Endothelial cell of umbilical vein (primary cell): ENCODE results near the gene STKLD1. TPM values are rescaled to one million over a fixed set of nuclear protein-coding genes. Genes with fewer than 3 reads are reported as not detected.

Experiments
- BruUV-seq: library from RNA; stranded (reverse); fragments of 400-500 nt; replicated peaks from 2 replicates; lab custom pipeline; 2021; lab: Mats Ljungman, UMichigan
- CTCF ChIA-PET: fragments of 300-600, 350-600 bp; sonication (Branson Sonifier 250); formaldehyde crosslinking; loops from one replicate; lab custom pipeline; 2021; ENCODE audit warnings: antibody characterized with exemption, inconsistent platforms; lab: Charles Lee
- POLR2A ChIA-PET: fragments of 300-600, 350-600 bp; sonication (Branson Sonifier 250); formaldehyde crosslinking; loops from one replicate; lab custom pipeline; 2021; ENCODE audit warnings: antibody characterized with exemption, inconsistent platforms; lab: Charles Lee
- DNase-seq: peaks from one replicate; pipeline ENCODE4 v3.0.0-alpha.2; 2011; ENCODE audit warnings: low read depth, low spot score
- FAIRE-seq: peaks from 2 replicates; lab custom pipeline; 2011; peaks lifted over from hg19 to GRCh38; lab: Jason Lieb, UNC
- H2AFZ ChIP-seq: 2 replicates; pipeline ENCODE4 v1.6.0; 2012; ENCODE audit warnings: low read depth, low read length, control low read depth, inconsistent platforms
- H3K27ac ChIP-seq: 2 replicates; pipeline ENCODE4 v1.5.1; 2011; ENCODE audit warnings: low read depth, mild to moderate bottlenecking, control low read depth, low read length, moderate library complexity; ENCODE audit not compliant: insufficient read depth
- H3K27me3 ChIP-seq, 2 experiments: 2 replicates each; pipeline versions ENCODE4 v1.6.0 to v1.6.1; 2011; ENCODE audit warnings: low read length in 2 of 2, mixed read lengths in 1 of 2; ENCODE audit not compliant: control insufficient read depth in 2 of 2, insufficient read depth in 2 of 2
- H3K36me3 ChIP-seq, 2 experiments: 2 replicates in 1 of 2; 3 replicates in 1 of 2; pipeline ENCODE4 v1.5.1; 2011; ENCODE audit warnings: low read length in 2 of 2, mild to moderate bottlenecking in 1 of 2, moderate library complexity in 1 of 2; ENCODE audit not compliant: control insufficient read depth in 2 of 2, insufficient read depth in 2 of 2; ENCODE audit errors: extremely low read depth in 1 of 2
- H3K4me1 ChIP-seq: 3 replicates; pipeline ENCODE4 v1.5.1; 2011; ENCODE audit warnings: mild to moderate bottlenecking, low read length; ENCODE audit not compliant: control insufficient read depth, insufficient read depth; ENCODE audit errors: extremely low read depth
- H3K4me2 ChIP-seq: 2 replicates; pipeline ENCODE4 v1.6.1; 2011; ENCODE audit warnings: low read length, control low read depth, mixed read lengths; ENCODE audit not compliant: insufficient read depth
- H3K4me3 ChIP-seq, 3 experiments: fragments of 200-600 bp in 1 of 3; sonication (generic), shearing (Covaris generic) in 1 of 3; replicated peaks in 1 of 3; 2 replicates each; pipeline ENCODE4 v1.5.1; 2011 to 2016; ENCODE audit warnings: control low read depth in 3 of 3, low read length in 3 of 3, mild to moderate bottlenecking in 2 of 3, inconsistent platforms in 1 of 3, low read depth in 1 of 3, moderate library complexity in 1 of 3; ENCODE audit not compliant: insufficient read depth in 1 of 3
- H3K79me2 ChIP-seq: 2 replicates; pipeline ENCODE4 v1.6.0; 2012; ENCODE audit warnings: low read length, inconsistent platforms; ENCODE audit not compliant: control insufficient read depth, insufficient read depth
- H3K9ac ChIP-seq: replicated peaks from 2 replicates; pipeline ENCODE3; 2011; ENCODE audit warnings: low read length, control low read depth; ENCODE audit not compliant: insufficient read depth; ENCODE audit errors: extremely low read depth
- H3K9me1 ChIP-seq: replicated peaks from 3 replicates; pipeline ENCODE4 v1.6.0; 2011; ENCODE audit warnings: mild to moderate bottlenecking, low read length; ENCODE audit not compliant: control insufficient read depth, insufficient read depth; ENCODE audit errors: extremely low read depth
- H3K9me3 ChIP-seq: replicated peaks from 2 replicates; pipeline ENCODE4 v1.5.1; 2012; ENCODE audit warnings: low read length, inconsistent platforms; ENCODE audit not compliant: control insufficient read depth, insufficient read depth
- H4K20me1 ChIP-seq: replicated peaks from 2 replicates; pipeline ENCODE3; 2011; ENCODE audit warnings: mild to moderate bottlenecking, low read length; ENCODE audit not compliant: control insufficient read depth, insufficient read depth; ENCODE audit errors: extremely low read depth
- EZH2 ChIP-seq: IDR thresholded peaks from 2 replicates; pipeline ENCODE4 v1.6.1; 2012; ENCODE audit warnings: borderline replicate concordance, low read depth, mild to moderate bottlenecking, moderate library complexity, low read length, inconsistent platforms; ENCODE audit not compliant: severe bottlenecking
- FOS ChIP-seq: IDR thresholded peaks from 2 replicates; pipeline ENCODE4 v1.6.1; 2011; ENCODE audit warnings: mild to moderate bottlenecking, low read length, moderate library complexity, borderline replicate concordance; ENCODE audit not compliant: insufficient read depth
- GATA2 ChIP-seq: IDR thresholded peaks from 2 replicates; pipeline ENCODE4 v1.7.0; 2011; ENCODE audit warnings: low read depth, mild to moderate bottlenecking, moderate library complexity, mixed read lengths, low read length; ENCODE audit not compliant: insufficient read length, insufficient read depth
- JUN ChIP-seq: IDR thresholded peaks from 2 replicates; pipeline ENCODE4 v1.6.1; 2011; ENCODE audit warnings: borderline replicate concordance, low read depth; ENCODE audit not compliant: insufficient read length, insufficient read depth
- MAX ChIP-seq: IDR thresholded peaks from 2 replicates; pipeline ENCODE4 v1.6.1; 2011; ENCODE audit not compliant: insufficient read depth, insufficient read length
- MYC ChIP-seq: IDR thresholded peaks from one replicate; pipeline ENCODE4 v1.6.1; 2011; ENCODE audit warnings: mild to moderate bottlenecking, low read depth, low read length
- POLR2A ChIP-seq: IDR thresholded peaks from 2 replicates; pipeline ENCODE4 v1.6.1; 2012; ENCODE audit warnings: low read depth, mild to moderate bottlenecking, control low read depth, low read length
- POLR2AphosphoS5 ChIP-seq: IDR thresholded peaks from 2 replicates; pipeline ENCODE4 v1.6.1; 2012; ENCODE audit warnings: low read depth, mild to moderate bottlenecking, control low read depth, low read length, moderate library complexity; ENCODE audit not compliant: insufficient read depth
- dilution Hi-C: fragments of 300-500 bp; cut with MboI; formaldehyde crosslinking; loops from one replicate; pipeline ENCODE4 v1.15.0; 2019; ENCODE audit warnings: low sequenced_read_pairs; ENCODE audit not compliant: extremely low pct_ligation_motif_present
- intact Hi-C: fragments of 100-400 bp; cut with micrococcal nuclease; formaldehyde crosslinking; loops from one replicate; pipeline ENCODE4 v1.10.0; 2022
- polyA plus RNA-seq, 4 experiments: library from polyadenylated mRNA; depleted of rRNA in 3 of 4; stranded (reverse) in 3 of 4; unstranded in 1 of 4; fragments of >200 nt; gene quantifications; 2 replicates each; pipeline versions ENCODE4 v1.2.1 to v1.2.3, GENCODE V29; 2011 to 2012; ENCODE audit warnings: missing spikeins in 1 of 4
- total RNA-seq: library from RNA; stranded (reverse); gene quantifications from 2 replicates; pipeline ENCODE4 v1.2.3, GENCODE V29; 2021
- TF ChIP-seq, protein P1 (sequence below), 2 donors: IDR thresholded peaks; 1 replicate in 1 of 2; 2 replicates in 1 of 2; pipeline ENCODE4 v1.5.1; 2011; ENCODE audit warnings: low read length in 2 of 2, mild to moderate bottlenecking in 2 of 2, moderate library complexity in 2 of 2, control low read depth in 1 of 2, inconsistent platforms in 1 of 2, low read depth in 1 of 2; ENCODE audit not compliant: insufficient read depth in 1 of 2; ENCODE audit errors: extremely low read depth in 1 of 2

Gene STKLD1
- total and polyA plus RNA-seq, 2 donors (not counting 3 experiments of a cell fraction or from before 2014, with no cell fraction given), result 0.29 to 0.77 TPM

DNA sequence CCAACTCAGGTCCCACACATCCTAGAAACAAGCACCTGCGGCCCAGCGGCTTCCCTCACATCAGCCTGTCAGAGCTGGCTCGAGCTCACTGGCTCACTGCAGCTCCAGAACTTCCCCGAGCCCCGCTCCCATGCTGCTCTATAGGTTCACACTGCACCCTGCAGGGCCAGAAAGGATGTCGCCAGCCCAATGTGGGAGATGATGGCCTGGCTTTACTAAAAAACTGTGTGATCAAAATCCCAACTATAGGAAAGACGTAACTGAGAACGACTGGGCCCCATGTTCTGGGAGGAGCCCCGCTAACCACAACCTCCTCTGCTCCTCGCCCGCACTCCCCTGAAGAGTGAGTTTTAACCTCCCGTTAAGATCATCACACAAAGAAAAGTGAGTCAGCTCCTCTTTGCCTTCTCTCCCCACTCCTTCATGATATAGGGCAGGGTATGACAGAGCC lies 4.9 kb upstream of the STKLD1 start:
- no peak for FAIRE-seq
- H3K27ac ChIP-seq, result no peak overlapping the region

GRCh38 chr9:133372144-133372543 lies 4.0 kb upstream of the STKLD1 start:
- POLR2A ChIA-PET, result interaction anchor here (1.0 kb wide), 1 partner anchor 87 kb away, joined by 5 read pairs; the partner anchor contains the start of gene CACFD1
- no TSS peak for BruUV-seq
- intact Hi-C loops (no loop called here), dilution Hi-C loops (no loop called here)
- H3K27me3 ChIP-seq, result no peaks in the 10 kb centered on the region
- no peak overlapping the region for H3K4me2 ChIP-seq
- DNase-seq, result no peak
- H3K27ac ChIP-seq, result no peak overlapping the region
- H3K9ac ChIP-seq, result no peak overlapping the region
- peaks cover 7 to 30% of the 10 kb centered on the region in 2 experiments for H3K36me3 ChIP-seq
- peaks cover 87% of the 10 kb centered on the region for H3K79me2 ChIP-seq
- peaks cover 26% of the 10 kb centered on the region for H3K4me1 ChIP-seq
- H3K4me3 ChIP-seq, result no peak overlapping the region
- no peaks in the 10 kb centered on the region for H3K9me1 ChIP-seq
- TF ChIP-seq FOS, result no peak
- TF ChIP-seq MAX, result no peak
- TF ChIP-seq EZH2, result no peak
- no peak for TF ChIP-seq JUN
- no peak for TF ChIP-seq POLR2AphosphoS5
- no peak for TF ChIP-seq MYC
- no peak for TF ChIP-seq POLR2A
- TF ChIP-seq GATA2, result no peak
- TF ChIP-seq, protein P1, sequence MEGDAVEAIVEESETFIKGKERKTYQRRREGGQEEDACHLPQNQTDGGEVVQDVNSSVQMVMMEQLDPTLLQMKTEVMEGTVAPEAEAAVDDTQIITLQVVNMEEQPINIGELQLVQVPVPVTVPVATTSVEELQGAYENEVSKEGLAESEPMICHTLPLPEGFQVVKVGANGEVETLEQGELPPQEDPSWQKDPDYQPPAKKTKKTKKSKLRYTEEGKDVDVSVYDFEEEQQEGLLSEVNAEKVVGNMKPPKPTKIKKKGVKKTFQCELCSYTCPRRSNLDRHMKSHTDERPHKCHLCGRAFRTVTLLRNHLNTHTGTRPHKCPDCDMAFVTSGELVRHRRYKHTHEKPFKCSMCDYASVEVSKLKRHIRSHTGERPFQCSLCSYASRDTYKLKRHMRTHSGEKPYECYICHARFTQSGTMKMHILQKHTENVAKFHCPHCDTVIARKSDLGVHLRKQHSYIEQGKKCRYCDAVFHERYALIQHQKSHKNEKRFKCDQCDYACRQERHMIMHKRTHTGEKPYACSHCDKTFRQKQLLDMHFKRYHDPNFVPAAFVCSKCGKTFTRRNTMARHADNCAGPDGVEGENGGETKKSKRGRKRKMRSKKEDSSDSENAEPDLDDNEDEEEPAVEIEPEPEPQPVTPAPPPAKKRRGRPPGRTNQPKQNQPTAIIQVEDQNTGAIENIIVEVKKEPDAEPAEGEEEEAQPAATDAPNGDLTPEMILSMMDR (IDR thresholded peaks at IDR 0.05; ENCODE audit: extremely low read depth in 1 of 2, insufficient read depth in 1 of 2, low read depth in 1 of 2, low read length in 2 of 2), result no peak
- FAIRE-seq, result no peak
- CTCF ChIA-PET, result interaction anchor here (1.0 to 1.4 kb wide), 3 partner anchors 9 to 16 kb away, joined by 3 to 5 read pairs (median 4); no protein-coding TSS in a partner anchor
- H3K9me3 ChIP-seq, result no peaks in the 10 kb centered on the region
- H2AFZ ChIP-seq, result no peak overlapping the region
- H4K20me1 ChIP-seq, result peaks cover 2% of the 10 kb centered on the region

More for the DNA sequence above, 4.9 kb upstream of the STKLD1 start:
- Histone ChIP-seq H3K36me3 (peaks cover 7 to 39% of the 10 kb centered on the region in 2 experiments), H3K27me3 (no peaks in the 10 kb centered on the region), H3K4me2 (no peak overlapping the region), H3K9me1 (no peaks in the 10 kb centered on the region), H3K4me3 (no peak overlapping the region), H4K20me1 (peaks cover 2% of the 10 kb centered on the region), H3K9ac (no peak overlapping the region), H3K79me2 (peaks cover 95% of the 10 kb centered on the region), H3K4me1 (peaks cover 20% of the 10 kb centered on the region), H2AFZ (no peak overlapping the region), H3K9me3 (no peaks in the 10 kb centered on the region)
- dilution Hi-C loops, result no loop called here
- intact Hi-C loops, result no loop called here
- no peak for TF ChIP-seq JUN
- TF ChIP-seq POLR2A, result no peak
- no peak for TF ChIP-seq POLR2AphosphoS5
- no peak for TF ChIP-seq MYC
- TF ChIP-seq, protein P1 (IDR thresholded peaks at IDR 0.05; ENCODE audit: extremely low read depth in 1 of 2, insufficient read depth in 1 of 2, low read depth in 1 of 2, low read length in 2 of 2), result no peak
- BruUV-seq, result no TSS peak
- CTCF ChIA-PET, result interaction anchor here (1.1 kb wide), 1 partner anchor 16 kb away, joined by 5 read pairs; no protein-coding TSS in a partner anchor
- no peak for DNase-seq
- POLR2A ChIA-PET, result interaction anchor here (1.0 kb wide), 1 partner anchor 23 kb away, joined by 4 read pairs; the partner anchor contains the start of genes MED22 and RPL7A
